Stimulated activated CD8-positive, alpha-beta memory T cell treated with anti-CD3 and anti-CD28 coated beads, Interleukin-4, amount 100 ng/mL, for 24 hours (primary cell): ENCODE results near the gene CCNC.
A peak's percentile ranks its signal among the peaks of the same experiment; 100 is the strongest.

Source experiments
- DNase-seq: peaks from one replicate; pipeline ENCODE4 v3.0.0-alpha.2; 2020; ENCODE audit warnings: low read depth

The CCNC gene

DNA sequence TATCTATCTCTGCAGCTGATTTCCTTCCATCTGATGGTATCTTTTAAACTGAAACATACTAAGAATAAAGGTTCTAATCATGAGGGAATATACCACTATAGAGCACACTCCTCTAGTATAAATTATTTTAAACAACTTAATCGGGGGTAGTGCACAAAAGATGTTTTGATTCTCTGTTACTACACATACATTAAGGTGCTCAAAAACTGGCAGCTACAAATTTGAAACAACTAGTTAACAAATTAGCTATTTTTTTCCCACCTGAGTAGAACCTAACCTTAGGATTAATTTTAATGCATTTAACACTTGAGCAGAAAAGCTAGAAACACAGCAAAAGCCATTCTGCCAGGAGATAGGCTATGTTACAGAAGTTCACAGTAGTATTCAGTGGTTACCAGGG lies 23.0 kb downstream of the CCNC start:
- no peak for DNase-seq

DNA sequence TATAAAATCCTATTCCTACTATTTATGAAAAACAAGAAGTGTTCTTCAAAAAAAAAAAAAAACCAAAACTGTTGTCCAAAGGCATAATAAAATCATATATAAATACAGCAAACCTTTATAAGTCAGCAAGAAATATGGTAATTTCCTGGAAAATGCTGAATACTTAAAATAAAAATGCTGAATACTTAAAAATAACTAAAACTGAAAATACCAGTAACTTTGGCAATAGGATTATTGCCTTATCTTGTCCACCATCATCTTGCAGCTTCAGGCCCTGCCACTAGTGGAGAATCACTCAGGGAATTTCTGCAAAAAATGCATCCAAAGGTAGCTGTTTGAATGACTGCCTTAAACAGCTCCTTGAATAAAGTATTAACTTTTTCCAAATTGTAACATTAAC lies 24.5 kb downstream of the CCNC start:
- no peak for DNase-seq

DNA sequence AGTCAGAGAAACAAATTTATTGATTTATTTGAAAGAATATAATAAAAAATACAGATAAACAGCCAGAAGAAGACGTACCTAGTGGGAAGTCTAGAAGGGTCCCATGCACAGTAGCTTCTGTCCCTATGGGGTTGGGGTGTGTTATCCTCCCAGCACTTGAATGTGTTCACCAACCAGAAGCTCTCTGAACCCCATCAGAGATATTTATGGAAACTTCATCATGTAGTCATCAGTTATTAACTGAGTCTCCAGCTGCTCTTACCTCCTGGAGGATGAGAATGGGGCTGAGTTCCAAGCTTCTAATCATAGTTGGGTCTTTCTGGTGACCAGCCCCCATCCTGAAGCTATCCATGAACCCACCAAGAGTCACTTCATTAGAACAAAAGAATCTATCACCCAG lies 37.8 kb downstream of the CCNC start:
- no peak for DNase-seq

DNA sequence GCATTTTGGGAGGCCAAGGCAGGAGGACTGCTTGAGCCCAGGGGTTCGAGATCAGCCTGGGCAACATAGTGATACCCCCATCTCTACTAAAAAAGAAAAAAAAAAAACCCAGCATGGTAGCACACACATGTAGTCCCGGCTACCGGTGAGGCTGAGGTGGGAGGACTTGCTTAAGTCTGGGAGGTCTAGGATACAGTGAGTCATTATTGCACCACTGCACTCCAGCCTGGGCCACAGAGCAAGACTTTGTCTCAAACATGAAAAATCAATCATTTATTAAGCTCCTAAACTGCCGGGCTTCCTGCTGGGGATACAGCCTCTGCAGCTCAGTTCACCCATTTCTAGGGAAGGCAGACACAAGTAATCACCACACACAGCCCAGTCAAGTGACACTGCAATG lies 45.9 kb downstream of the CCNC start:
- no peak for DNase-seq

DNA sequence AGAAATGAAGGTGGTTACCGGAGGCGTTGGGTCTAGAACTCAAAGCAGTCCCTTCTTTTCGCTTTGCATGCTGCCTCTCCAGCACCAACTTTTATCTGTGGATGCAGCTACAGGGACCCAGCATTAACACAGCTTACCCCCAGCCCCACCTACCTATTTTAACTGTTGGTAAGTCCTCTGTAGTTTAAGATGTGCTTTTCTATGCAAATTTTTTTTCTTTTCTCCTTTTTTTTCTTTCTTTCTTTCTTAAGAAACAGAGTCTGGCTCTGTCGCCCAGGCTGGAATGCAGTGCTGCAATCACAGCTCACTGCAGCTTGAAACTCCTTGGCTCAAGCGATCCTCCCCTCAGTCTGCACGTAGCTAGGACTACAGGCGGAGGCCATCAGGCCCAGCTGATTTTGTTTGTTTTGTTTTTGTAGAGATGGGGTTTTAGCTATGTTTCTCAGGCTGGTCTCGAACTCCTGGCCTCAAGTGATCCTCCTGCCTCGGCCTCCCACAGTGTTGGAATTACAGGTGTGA lies 46.8 kb downstream of the CCNC start:
- no peak for DNase-seq

DNA sequence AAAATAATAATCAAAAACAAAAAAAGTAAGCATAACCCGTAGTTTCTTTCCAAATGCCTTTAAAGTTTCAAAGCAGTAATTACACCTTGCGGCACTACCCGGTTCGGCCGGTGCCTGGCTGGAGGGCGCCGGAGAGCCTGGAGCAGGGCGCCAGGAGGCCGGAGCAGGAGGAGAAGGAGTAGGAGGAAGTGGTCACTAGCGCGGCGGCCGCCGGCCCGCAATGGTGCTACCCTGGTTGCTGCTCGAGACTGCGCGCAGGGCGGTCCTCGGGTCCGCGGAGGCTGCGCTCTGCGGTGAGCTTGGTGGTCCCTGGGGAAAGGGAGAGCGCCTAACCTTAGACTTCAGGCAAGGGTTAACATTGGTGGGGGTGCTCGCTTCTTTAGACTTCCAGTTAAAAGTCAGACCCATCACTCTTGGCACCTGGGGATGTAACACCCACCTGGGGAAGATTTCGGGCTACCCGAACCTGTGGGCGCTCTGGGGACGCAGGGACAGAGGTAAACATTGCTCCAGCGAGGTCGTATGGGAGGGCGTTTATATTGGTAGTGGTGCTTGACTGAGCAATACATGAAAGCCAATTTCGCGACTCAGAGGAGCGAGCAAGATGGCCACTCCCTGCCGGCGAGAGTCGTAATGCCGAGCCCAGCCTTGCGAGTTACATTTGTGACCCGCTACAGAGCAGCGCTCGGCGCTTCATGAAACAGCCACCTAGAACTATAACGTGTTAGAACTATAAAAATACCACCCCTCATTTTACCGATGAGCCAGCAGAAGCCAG lies 47.4 kb downstream of the CCNC start:
- DNase-seq: peak; percentile 64

DNA sequence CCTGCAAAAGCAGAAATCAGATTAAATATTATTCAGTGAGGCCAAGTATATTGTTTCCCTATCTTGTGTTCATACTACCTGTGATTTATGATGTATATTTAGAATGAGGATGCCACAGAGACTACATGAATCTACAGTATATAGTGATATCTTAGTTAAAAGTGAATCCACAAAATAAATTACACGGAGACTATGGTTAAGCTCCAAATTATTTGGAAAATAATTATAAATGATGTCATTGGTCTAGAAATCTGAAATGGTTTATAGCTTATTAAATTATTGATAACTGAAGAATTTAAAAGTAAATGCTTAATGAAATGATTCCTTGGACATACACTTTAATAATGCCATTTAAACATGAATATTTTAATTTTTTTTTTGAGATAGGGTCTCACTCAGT lies 49.0 kb downstream of the CCNC start:
- DNase-seq: no peak

DNA sequence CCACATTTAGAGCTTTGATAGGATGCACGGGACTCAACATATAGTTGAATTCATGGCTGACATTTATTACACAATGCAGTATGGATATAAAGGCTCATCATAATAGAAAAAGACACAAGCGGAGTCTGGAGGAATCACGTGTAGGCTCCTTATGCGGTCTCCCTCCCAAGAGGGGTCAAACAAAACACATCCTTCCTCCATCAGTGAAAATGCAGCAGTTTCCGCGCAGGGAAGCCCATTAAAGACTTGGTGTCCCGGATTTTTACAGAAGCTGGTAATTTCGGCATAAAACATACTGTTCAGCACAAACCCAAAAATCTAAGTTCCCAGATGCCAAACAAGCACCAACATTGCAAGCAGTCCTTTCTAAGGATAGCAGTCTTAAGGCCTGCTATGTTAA lies 54.4 kb downstream of the CCNC start:
- DNase-seq: no peak

DNA sequence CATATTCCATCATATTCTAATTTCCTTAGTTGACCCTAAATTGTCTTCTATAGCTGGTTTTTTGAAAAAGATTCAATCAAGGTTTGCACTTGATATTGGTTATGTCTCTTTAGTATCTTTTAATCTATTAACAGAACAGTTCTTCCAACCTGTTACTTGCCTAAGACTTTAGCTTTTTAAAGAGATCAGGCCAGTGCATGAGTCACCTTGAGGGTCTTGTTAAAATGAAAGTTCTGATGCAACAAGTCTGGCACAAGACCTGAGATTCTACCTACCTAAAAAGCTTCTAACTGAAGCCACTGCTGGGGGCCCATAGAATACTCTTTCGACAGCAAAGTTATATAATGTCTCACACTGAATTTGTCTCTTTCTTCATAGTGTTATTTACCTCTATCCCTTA lies 56.4 kb downstream of the CCNC start:
- DNase-seq: no peak

DNA sequence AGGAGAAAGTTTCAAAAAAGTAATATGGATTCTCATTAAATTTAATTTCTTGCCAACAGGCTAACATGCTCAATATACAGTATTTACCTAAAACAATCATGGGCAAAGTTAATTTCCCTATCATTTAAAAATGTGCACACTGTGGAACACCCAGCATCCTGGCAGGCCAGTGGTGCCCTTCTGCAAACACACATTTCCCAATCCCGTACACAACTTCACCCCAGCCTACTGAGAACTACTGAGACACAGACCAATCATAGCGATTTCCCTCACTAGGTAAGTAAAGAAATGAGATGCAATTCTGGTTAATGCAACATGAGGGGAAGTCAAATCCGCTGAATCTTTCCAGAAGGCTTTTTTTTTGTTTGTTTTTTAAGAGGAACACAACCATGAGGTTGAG lies 60.8 kb downstream of the CCNC start:
- no peak for DNase-seq

DNA sequence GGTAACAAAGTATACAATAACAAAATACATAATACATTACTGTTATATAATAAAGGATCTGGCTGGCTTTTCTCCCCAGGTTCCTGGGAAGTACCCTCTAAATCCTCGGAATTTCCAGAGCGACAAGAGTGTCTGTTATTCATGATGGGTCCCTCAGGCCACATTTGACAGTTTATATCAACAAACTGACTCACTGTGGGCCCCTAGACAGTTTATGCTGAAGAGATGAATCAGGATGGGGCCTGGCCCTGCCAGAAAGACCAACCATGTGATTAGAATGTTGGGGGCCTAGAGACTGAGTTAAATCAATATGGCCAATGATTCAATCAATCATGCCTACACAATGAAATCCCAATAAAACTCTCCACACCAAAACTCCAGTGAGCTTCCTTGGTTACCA lies 66.7 kb downstream of the CCNC start:
- DNase-seq: no peak

DNA sequence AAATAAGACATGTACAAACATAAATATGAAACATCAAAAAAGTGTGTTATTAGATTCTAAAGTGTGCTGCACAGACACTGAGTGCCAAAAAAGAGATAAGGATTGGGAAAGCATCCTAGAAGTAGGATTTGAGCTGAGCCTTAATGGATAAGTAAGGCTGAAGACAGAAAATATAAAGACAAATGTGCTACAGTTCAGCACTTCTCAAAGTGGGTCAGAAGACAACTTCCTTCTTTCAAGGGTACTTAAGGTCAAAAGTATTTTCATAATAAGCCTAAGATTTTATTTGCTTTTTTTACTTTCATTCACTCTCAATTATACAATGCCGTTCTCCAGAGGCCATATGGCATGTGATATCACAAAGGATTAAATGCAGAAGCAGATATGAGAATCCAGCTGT lies 70.0 kb downstream of the CCNC start:
- no peak for DNase-seq

DNA sequence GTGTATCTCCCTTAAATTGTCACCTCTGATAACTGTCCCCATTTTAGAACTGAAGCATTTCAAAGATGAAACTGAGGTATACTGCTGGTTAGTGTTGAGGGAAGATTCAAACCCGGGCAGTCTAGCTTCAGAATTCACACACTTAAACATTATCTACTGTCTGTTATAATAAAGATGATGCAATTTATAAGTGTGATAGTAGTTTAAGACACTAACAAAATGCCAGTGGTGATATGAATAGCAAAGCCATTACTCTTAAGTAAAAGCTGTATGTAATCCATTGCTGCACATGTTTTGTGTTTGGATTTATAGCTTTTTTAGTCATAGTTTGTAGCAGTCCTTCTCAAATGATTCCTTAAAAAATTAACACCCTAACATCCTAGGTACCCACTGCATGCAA lies 73.0 kb downstream of the CCNC start:
- no peak for DNase-seq
